Activated naive CD8-positive, alpha-beta T cell treated with anti-CD3 and anti-CD28 coated beads for 36 hours (primary cell): ENCODE data around the gene ANKRD42. TPM values are rescaled to one million over a fixed set of nuclear protein-coding genes. Genes with fewer than 3 reads are reported as not detected.

Experiments used
- DNase-seq: peaks from one replicate; pipeline ENCODE4 v3.0.0; 2021
- H3K27ac Mint-ChIP-seq: one replicate; pipeline ENCODE4 v1.8.0; 2022; ENCODE audit warnings: mild to moderate bottlenecking, moderate library complexity, mixed read lengths
- H3K27me3 Mint-ChIP-seq: one replicate; pipeline ENCODE4 v1.8.0; 2022; ENCODE audit warnings: mild to moderate bottlenecking, mixed read lengths
- H3K36me3 Mint-ChIP-seq: one replicate; pipeline ENCODE4 v1.8.0; 2021; ENCODE audit warnings: mild to moderate bottlenecking, mixed read lengths
- H3K4me1 Mint-ChIP-seq: one replicate; pipeline ENCODE4 v1.8.0; 2021; ENCODE audit warnings: mixed read lengths
- H3K4me3 Mint-ChIP-seq: one replicate; pipeline ENCODE4 v1.8.0; 2022; ENCODE audit warnings: mild to moderate bottlenecking, moderate library complexity, mixed read lengths
- H3K9me3 Mint-ChIP-seq: one replicate; pipeline ENCODE4 v1.8.0; 2022; ENCODE audit warnings: mixed read lengths
- total RNA-seq, 2 experiments: library from RNA; stranded (reverse); gene quantifications; one replicate each; pipeline ENCODE4 v1.2.3, GENCODE V29; 2021

The ANKRD42 gene
- total RNA-seq, 2 experiments from 2014 or later = 7.4 to 7.5 TPM

DNA sequence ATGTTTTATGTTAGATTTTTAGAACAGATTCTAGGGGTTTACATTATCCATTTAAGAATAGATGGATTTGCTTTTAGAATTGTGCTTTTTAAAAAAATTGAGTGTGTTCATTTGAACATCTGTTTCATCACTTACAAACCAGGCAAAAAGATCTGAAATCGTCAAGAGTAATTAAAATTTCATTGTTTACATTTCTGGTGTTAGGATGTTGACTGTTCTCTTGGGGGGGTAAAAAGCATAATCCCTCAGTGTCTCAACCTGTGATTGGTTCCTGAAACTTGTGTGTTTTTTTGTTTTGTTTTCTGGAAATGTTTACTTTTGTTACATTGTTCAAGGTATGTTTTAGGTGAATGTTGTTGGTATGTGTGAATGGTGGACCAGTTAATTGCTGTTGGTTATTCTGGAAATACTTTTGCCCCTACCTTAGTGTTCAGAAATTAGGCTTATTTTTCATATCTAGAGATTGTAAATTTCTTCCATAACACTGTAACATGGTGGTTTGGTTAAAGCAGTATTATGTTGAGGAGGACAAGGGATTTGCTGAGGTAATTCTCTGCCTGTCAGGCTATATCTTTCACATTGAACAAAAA is 31.8 kb upstream of the ANKRD42 start:
- Mint-ChIP-seq H3K36me3 (peaks cover 74% of the 10 kb centered on the region), H3K27me3 (no peaks in the 10 kb centered on the region), H3K4me3 (peak overlapping the region; percentile 59), H3K4me1 (peaks cover 53% of the 10 kb centered on the region), H3K9me3 (no peaks in the 10 kb centered on the region), H3K27ac (peak overlapping the region; percentile 75)
- no peak for DNase-seq

DNA sequence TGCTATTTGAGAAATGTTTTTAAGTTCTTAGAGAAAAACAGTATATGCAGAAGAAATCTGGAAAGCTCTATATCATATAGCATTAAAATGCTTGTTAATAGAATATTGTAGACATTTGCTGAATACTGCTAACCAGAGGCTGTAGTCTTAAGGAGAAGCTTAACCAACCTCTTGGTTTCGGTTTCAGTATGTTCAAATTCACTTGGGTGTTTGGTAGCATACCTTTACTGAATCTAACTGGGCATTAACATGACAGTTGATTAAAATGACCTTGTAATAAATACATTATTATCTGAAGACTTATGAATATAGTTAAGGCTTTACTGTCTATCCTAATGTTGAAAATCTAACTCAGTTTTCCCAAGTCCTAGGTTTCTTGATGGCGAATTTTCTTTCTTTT is 31.1 kb upstream of the ANKRD42 start:
- peaks cover 52% of the 10 kb centered on the region for H3K4me1 Mint-ChIP-seq
- H3K4me3 Mint-ChIP-seq = peak overlapping the region; percentile 59
- H3K27ac Mint-ChIP-seq = peak overlapping the region; percentile 65
- H3K27me3 Mint-ChIP-seq = no peaks in the 10 kb centered on the region
- no peaks in the 10 kb centered on the region for H3K9me3 Mint-ChIP-seq
- no peak for DNase-seq
- peaks cover 72% of the 10 kb centered on the region for H3K36me3 Mint-ChIP-seq

DNA sequence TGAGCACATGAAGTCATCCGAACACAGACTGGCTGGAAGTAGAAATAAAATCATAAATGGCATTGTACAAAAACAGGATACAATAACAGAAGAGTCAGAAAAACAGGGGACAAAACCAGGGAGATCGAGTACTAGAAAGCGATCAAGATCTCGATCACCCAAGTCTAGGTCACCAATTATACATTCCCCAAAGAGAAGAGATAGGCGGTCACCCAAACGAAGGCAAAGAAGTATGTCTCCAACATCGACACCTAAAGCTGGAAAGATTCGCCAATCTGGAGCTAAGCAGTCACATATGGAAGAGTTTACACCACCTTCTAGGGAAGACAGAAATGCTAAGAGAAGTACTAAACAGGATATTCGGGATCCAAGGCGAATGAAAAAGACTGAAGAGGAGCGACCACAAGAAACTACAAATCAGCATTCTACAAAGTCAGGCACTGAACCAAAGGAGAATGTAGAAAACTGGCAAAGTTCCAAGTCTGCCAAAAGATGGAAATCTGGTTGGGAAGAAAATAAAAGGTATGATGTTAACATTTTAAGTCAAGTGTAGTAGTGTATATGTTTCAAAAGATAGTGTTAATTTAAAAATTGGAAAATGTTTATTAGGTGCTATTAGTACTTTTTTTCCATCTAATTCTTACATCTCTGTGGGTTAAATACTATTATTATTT is 27.2 kb upstream of the ANKRD42 start:
- Mint-ChIP-seq H3K27ac (no peak overlapping the region), H3K9me3 (no peaks in the 10 kb centered on the region), H3K36me3 (peaks cover 73% of the 10 kb centered on the region), H3K4me1 (peaks cover 69% of the 10 kb centered on the region), H3K4me3 (no peak overlapping the region), H3K27me3 (no peaks in the 10 kb centered on the region)
- no peak for DNase-seq

DNA sequence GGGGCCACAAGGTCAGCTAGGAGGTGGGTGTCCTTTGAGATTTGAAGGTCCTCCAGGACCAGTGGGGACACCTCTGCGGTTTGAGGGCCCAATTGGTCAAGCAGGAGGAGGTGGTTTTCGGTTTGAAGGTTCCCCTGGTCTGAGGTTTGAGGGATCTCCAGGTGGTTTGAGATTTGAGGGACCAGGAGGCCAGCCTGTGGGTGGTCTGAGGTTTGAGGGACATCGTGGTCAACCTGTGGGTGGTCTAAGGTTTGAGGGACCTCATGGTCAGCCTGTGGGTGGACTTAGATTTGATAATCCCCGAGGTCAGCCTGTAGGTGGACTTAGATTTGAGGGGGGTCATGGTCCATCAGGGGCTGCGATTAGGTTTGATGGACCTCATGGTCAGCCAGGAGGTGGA is 24.8 kb upstream of the ANKRD42 start:
- H3K36me3 Mint-ChIP-seq = peaks cover 71% of the 10 kb centered on the region
- H3K27me3 Mint-ChIP-seq = no peaks in the 10 kb centered on the region
- no peak for DNase-seq
- H3K4me3 Mint-ChIP-seq = no peak overlapping the region
- H3K4me1 Mint-ChIP-seq = peaks cover 67% of the 10 kb centered on the region
- no peaks in the 10 kb centered on the region for H3K9me3 Mint-ChIP-seq
- H3K27ac Mint-ChIP-seq = peak overlapping the region; percentile 67

- Mint-ChIP-seq H3K9me3 (no peaks in the 10 kb centered on the region), H3K4me1 (peaks cover 64% of the 10 kb centered on the region), H3K36me3 (peaks cover 64% of the 10 kb centered on the region), H3K27ac (no peak overlapping the region), H3K27me3 (no peaks in the 10 kb centered on the region), H3K4me3 (peak overlapping the region; percentile 49)
- no peak for DNase-seq
Measured at GRCh38 chr11:83170865-83171264, 22.6 kb upstream of the ANKRD42 start.

- Mint-ChIP-seq H3K36me3 (peaks cover 66% of the 10 kb centered on the region), H3K4me1 (peaks cover 64% of the 10 kb centered on the region), H3K27me3 (no peaks in the 10 kb centered on the region), H3K4me3 (no peak overlapping the region), H3K9me3 (no peaks in the 10 kb centered on the region), H3K27ac (no peak overlapping the region)
- DNase-seq = no peak
Measured at GRCh38 chr11:83172551-83172950, 21.0 kb upstream of the ANKRD42 start.

GRCh38 chr11:83174008-83174407 is 19.5 kb upstream of the ANKRD42 start:
- no peak overlapping the region for H3K4me3 Mint-ChIP-seq
- H3K27me3 Mint-ChIP-seq = no peaks in the 10 kb centered on the region
- H3K36me3 Mint-ChIP-seq = peaks cover 60% of the 10 kb centered on the region
- DNase-seq = no peak
- peaks cover 56% of the 10 kb centered on the region for H3K4me1 Mint-ChIP-seq
- H3K27ac Mint-ChIP-seq = no peak overlapping the region
- H3K9me3 Mint-ChIP-seq = no peaks in the 10 kb centered on the region

DNA sequence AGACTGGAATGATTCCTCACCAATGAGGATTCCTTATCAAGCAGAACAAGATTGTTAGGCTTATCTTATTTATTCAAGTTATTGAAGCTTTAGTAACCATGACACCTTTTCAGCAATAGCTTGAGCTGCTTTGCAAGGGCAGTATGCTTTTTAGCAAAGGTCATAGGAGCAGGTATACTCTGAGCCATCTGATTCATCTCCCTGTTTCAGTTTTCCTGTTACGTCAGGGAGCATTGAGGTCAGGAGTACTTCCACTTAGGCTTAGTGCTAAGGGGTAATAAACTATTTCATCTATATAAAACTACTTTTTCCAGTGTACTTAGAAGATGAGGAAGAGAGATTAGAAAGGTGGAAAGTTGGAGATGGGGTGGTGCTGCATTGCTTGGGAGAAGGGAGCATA is 17.7 kb upstream of the ANKRD42 start:
- no peak for DNase-seq
- Mint-ChIP-seq H3K9me3 (no peaks in the 10 kb centered on the region), H3K4me1 (peaks cover 44% of the 10 kb centered on the region), H3K36me3 (peaks cover 52% of the 10 kb centered on the region), H3K4me3 (no peak overlapping the region), H3K27ac (peak overlapping the region; percentile 10), H3K27me3 (no peaks in the 10 kb centered on the region)

- H3K27me3 Mint-ChIP-seq = no peaks in the 10 kb centered on the region
- H3K4me3 Mint-ChIP-seq = no peak overlapping the region
- H3K27ac Mint-ChIP-seq = peak overlapping the region; percentile 16
- peaks cover 33% of the 10 kb centered on the region for H3K36me3 Mint-ChIP-seq
- H3K4me1 Mint-ChIP-seq = peaks cover 16% of the 10 kb centered on the region
- H3K9me3 Mint-ChIP-seq = no peaks in the 10 kb centered on the region
- no peak for DNase-seq
Measured at GRCh38 chr11:83181815-83182214, 11.7 kb upstream of the ANKRD42 start.

DNA sequence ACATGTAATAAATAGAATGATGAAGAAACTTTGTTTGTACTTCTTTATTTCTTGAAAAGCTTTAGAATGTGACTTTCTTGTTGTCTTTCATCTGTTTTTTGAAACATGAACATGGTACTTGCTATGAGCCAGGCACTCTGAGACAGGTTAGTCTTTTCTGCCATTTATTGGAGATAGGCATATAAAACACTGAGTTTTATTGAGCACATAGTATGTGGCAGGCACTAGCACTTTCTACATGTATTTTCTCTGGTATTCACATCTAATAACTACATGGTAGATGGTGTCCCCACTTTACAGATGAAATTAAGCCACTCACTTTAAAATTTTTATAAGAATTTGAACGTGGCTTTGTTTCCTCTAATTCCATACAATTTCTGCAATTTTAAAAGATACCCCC is 7.7 kb upstream of the ANKRD42 start:
- peak overlapping the region; percentile 60 for H3K27ac Mint-ChIP-seq
- H3K36me3 Mint-ChIP-seq = peaks cover 22% of the 10 kb centered on the region
- H3K9me3 Mint-ChIP-seq = no peaks in the 10 kb centered on the region
- DNase-seq = no peak
- H3K4me1 Mint-ChIP-seq = peaks cover 7% of the 10 kb centered on the region
- H3K4me3 Mint-ChIP-seq = no peak overlapping the region
- no peaks in the 10 kb centered on the region for H3K27me3 Mint-ChIP-seq

DNA sequence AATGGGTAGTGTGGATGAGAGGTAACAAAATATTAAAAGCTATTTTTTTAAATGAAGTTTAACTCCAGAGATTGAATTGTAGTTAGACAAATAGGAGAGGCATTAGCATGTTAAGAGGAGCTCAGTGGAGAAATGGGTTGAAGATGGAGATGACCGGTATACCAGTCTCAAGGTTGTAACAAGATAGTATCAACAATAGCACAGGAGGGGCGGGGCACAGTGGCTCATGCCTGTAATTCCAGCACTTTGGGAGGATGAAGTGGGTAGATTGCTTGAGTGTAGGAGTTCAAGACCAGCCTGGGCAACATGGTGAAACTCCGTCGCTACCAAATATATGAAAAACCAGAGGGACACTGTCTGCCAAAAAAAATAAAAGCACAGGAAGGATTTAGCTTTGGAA is 6.0 kb upstream of the ANKRD42 start:
- H3K4me1 Mint-ChIP-seq = peaks cover 11% of the 10 kb centered on the region
- peaks cover 25% of the 10 kb centered on the region for H3K36me3 Mint-ChIP-seq
- H3K4me3 Mint-ChIP-seq = no peak overlapping the region
- H3K27me3 Mint-ChIP-seq = no peaks in the 10 kb centered on the region
- H3K27ac Mint-ChIP-seq = peak overlapping the region; percentile 14
- H3K9me3 Mint-ChIP-seq = no peaks in the 10 kb centered on the region
- no peak for DNase-seq

- Mint-ChIP-seq H3K27ac (peak overlapping the region; percentile 15), H3K4me1 (peaks cover 22% of the 10 kb centered on the region), H3K4me3 (peak overlapping the region; percentile 11), H3K27me3 (no peaks in the 10 kb centered on the region), H3K9me3 (no peaks in the 10 kb centered on the region), H3K36me3 (peaks cover 22% of the 10 kb centered on the region)
- no peak for DNase-seq
Measured at GRCh38 chr11:83191491-83191890, 2.0 kb upstream of the ANKRD42 start.

- peaks cover 27% of the 10 kb centered on the region for H3K4me1 Mint-ChIP-seq
- peak overlapping the region; percentile 97 for H3K27ac Mint-ChIP-seq
- no peaks in the 10 kb centered on the region for H3K27me3 Mint-ChIP-seq
- H3K9me3 Mint-ChIP-seq = no peaks in the 10 kb centered on the region
- H3K36me3 Mint-ChIP-seq = peaks cover 17% of the 10 kb centered on the region
- DNase-seq = no peak
- H3K4me3 Mint-ChIP-seq = peak overlapping the region; percentile 98
Measured at GRCh38 chr11:83191986-83192385, 1.5 kb upstream of the ANKRD42 start.

DNA sequence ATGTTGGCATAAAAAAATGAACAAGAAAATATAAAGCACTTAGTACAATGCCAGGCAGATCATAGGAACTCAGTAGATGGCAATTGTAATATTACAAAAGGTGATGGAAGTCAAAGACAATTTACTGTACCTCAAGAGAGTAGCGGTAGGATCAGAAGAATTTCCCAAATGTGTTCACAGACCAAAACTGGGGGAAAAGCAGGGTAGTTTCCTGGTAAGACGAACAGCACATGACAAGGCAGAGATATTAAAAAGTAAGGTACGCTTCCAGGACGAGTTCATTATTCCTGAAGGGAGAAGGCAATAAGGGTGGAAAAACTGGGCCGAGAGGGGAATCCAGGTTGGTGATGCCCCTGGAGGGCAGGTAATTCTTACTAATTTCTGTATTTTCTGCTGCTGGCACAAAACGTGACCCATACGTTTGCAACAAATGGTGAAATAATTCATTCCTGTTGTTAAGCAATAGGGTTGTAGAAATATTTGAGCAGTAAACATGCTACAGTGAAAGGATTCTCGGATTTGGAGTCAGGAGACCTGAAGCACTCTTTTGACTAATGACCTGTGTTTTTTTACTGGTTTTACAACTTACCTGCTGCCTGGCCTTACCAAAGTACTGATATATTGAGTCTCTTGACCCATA is 786 bp upstream of the ANKRD42 start:
- DNase-seq = no peak
- Mint-ChIP-seq H3K4me3 (peak overlapping the region; percentile 98), H3K9me3 (no peaks in the 10 kb centered on the region), H3K4me1 (peaks cover 29% of the 10 kb centered on the region), H3K27ac (peak overlapping the region; percentile 97), H3K36me3 (peaks cover 11% of the 10 kb centered on the region), H3K27me3 (no peaks in the 10 kb centered on the region)

DNA sequence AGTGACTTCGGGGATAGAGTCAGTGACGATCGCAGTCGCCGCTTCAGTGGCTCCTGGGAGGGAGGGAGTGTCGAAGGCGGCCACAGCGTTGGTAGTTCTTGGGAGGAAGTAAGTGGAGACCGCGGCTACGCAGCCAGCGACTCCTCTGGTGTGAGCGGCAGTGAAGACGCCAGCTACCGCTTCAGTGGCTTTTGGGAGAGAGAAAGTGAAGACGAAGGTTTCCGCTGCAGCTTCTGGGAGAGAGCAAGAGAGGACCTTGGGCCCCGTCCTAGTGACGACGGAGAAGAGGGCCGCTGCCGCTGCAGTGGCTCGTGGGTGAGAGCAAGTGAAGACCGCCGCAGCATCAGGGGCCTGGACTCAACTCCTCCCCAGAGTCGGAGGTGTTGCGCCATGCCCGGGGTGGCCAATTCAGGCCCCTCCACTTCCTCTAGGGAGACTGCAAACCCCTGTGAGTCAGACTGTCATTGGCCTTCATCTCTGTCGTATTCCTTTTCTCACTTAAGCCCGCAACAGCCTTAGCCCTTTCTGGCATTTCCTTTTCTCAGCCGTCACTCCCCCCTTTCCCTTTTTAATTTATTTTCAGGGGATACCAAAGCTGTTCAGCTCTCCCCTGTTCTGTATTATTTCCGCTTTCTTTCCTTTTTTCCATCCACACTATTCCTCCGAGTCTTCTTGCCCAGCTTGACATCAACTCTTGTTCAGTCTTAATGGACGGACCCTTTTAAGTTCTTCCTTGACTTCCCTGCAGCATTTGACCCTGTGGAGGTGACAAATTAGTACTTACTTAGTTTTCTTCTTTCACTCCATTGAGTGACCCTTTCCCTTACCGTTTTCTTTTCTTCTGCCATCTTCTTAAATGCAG is 1.0 kb downstream of the ANKRD42 start:
- Mint-ChIP-seq H3K27me3 (no peaks in the 10 kb centered on the region), H3K9me3 (no peaks in the 10 kb centered on the region), H3K4me1 (peaks cover 31% of the 10 kb centered on the region), H3K36me3 (peaks cover 11% of the 10 kb centered on the region), H3K27ac (peak overlapping the region; percentile 97), H3K4me3 (peak overlapping the region; percentile 98)
- peak; percentile 73 for DNase-seq
